ENCODE results near the gene SRPRA. TPM values are rescaled to one million over a fixed set of nuclear protein-coding genes. Genes with fewer than 3 reads are reported as not detected.

Gene SRPRA
- 64.7 and 72.8 TPM in 2 replicates for total RNA-seq

GRCh38 chr11:126268708-126269579 lies at the start of gene SRPRA, which contains the start of gene FOXRED1:
Gene SRPRA (minus strand): TSS chr11:126268895. CDS start chr11:126268804, 91 bp downstream.
Gene FOXRED1 (plus strand): TSS chr11:126269154. CDS start chr11:126269207, 53 bp downstream.

GRCh38 chr11:126303623-126304456 lies 35.1 kb upstream of the SRPRA start, which contains the start of gene DCPS:
Gene DCPS (plus strand): TSS chr11:126304060. CDS start chr11:126304081, 21 bp downstream.

GRCh38 chr11:126282736-126283591 lies 14.3 kb upstream of the SRPRA start, which contains the start of gene TIRAP:
Gene TIRAP (plus strand): TSS chr11:126283093. CDS start chr11:126290895, 7,802 bp downstream.

Other genes with a start within 250 kb of the SRPRA start
- gene CDON, start 206.0 kb downstream of the SRPRA start, total RNA-seq, result 1.6 and 3.8 TPM in 2 replicates
- 14.9 and 15.3 TPM in 2 replicates for gene RPUSD4, start 57.2 kb downstream of the SRPRA start, total RNA-seq
- gene FAM118B, start 57.1 kb downstream of the SRPRA start, total RNA-seq, result 10.4 and 11.6 TPM in 2 replicates
- 16.1 and 31.8 TPM in 2 replicates for gene FOXRED1, start 259 bp upstream of the SRPRA start, total RNA-seq
- gene TIRAP, start 14.2 kb upstream of the SRPRA start, total RNA-seq, result 3.8 and 4.4 TPM in 2 replicates
- 24.1 and 27.5 TPM in 2 replicates for gene DCPS, start 35.2 kb upstream of the SRPRA start, total RNA-seq
- gene ST3GAL4, start 86.8 kb upstream of the SRPRA start, total RNA-seq, result 18.4 and 21.8 TPM in 2 replicates

Data from airway epithelial cell (primary cell).